AG09309 (cell line): Measurements from ENCODE around the gene SUPT3H.

Experiments used
- DNase-seq: peaks from one replicate; pipeline ENCODE4 v3.0.0-alpha.2; 2010; ENCODE audit warnings: low read depth
- H3K4me3 ChIP-seq: 2 replicates; pipeline ENCODE4 v1.5.1; 2011; ENCODE audit warnings: mild to moderate bottlenecking, low read depth, low read length, moderate library complexity; ENCODE audit not compliant: control insufficient read depth
- TF ChIP-seq, protein P1 (sequence below): IDR thresholded peaks from 2 replicates; pipeline ENCODE4 v1.5.1; 2011; ENCODE audit warnings: mild to moderate bottlenecking, low read depth, low read length, inconsistent platforms; ENCODE audit not compliant: insufficient read depth, control insufficient read depth; ENCODE audit errors: missing control alignments

Gene SUPT3H

DNA sequence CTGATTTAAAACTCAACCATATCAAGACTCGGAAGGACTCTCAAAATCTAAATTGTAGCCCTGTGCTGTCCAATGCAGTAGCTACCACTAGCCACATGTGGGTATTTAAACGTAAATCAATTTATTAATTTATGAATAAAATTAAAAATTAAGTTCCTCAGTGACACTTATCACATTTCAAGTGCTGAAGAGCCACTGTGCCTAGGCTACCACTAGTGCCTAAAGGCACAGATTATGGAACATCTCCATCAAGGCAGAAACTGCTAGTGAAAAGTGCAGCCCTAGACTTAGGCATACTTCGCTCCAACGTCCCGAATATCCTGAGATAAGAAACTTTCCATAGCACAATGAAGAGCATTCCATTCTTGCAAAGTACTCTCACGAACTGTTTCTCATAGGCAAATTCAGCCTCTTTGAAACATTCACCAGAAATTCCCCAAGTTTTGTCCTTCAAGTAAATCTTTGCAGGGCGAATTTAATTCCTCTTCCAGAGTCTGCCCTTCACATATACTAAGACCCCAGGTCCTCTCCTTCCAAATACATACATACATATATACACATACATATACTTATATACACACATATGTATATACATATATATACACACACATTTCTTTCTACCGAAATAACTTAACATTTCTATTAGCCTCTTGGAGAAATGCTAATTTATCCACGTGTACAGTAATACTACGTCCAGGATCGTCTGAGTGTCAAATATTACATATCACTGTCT, 1.3 kb downstream of the SUPT3H start:
- no peak for DNase-seq
- H3K4me3 ChIP-seq: peak overlapping the region; percentile 67; the same call in 1 of the 2 replicates
- TF ChIP-seq, protein P1, sequence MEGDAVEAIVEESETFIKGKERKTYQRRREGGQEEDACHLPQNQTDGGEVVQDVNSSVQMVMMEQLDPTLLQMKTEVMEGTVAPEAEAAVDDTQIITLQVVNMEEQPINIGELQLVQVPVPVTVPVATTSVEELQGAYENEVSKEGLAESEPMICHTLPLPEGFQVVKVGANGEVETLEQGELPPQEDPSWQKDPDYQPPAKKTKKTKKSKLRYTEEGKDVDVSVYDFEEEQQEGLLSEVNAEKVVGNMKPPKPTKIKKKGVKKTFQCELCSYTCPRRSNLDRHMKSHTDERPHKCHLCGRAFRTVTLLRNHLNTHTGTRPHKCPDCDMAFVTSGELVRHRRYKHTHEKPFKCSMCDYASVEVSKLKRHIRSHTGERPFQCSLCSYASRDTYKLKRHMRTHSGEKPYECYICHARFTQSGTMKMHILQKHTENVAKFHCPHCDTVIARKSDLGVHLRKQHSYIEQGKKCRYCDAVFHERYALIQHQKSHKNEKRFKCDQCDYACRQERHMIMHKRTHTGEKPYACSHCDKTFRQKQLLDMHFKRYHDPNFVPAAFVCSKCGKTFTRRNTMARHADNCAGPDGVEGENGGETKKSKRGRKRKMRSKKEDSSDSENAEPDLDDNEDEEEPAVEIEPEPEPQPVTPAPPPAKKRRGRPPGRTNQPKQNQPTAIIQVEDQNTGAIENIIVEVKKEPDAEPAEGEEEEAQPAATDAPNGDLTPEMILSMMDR: no peak

DNA sequence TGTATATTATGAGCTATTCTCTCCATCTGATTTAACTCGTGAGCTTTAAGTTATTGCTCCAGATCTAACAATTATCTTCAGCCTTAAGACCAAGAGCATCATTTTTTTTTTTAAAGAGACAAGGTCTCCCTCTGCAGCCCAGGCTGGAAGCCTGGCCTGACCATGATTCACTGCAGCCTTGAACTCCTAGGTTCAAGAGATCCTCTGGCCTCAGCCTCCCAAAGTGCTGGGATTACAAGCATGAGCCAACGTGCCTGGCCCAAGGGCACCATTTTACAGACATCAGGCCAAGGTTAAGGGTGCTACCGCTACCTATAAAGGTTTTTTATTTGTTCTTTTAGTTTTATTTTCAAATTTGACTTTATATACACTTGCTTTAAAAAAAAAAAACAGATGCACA, 2.3 kb downstream of the SUPT3H start:
- H3K4me3 ChIP-seq: no peak overlapping the region
- TF ChIP-seq, protein P1: no peak
- DNase-seq: no peak

DNA sequence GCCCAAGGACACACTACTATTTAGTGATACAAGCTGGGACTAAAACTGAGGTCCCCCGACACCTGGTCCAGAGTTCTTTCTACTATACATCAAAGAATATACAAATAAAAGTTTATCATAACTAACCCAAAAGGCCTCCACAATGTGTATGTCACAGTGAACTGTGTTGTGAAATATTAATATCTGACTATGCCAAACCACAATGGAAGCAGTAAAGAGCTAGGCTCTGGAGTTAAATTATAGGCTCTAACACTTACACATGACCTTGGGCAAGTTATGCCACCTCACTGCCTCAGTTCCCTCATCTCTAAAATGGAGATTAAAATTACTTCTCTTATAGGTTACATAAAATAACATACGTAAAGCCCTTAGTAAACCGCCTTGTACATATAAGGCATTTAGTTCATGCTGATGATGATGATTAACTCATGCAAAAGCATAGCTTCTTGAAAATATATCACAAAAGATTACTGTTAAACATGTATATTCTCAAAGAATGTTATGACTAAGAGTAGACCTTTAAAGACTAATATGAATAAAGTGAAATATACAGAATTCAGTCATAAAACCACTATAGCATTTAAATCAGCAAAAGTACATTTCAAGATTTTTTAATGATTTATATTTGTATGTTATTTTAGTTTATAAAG, 5.7 kb downstream of the SUPT3H start:
- TF ChIP-seq, protein P1: no peak
- H3K4me3 ChIP-seq: no peak overlapping the region
- DNase-seq: no peak

DNA sequence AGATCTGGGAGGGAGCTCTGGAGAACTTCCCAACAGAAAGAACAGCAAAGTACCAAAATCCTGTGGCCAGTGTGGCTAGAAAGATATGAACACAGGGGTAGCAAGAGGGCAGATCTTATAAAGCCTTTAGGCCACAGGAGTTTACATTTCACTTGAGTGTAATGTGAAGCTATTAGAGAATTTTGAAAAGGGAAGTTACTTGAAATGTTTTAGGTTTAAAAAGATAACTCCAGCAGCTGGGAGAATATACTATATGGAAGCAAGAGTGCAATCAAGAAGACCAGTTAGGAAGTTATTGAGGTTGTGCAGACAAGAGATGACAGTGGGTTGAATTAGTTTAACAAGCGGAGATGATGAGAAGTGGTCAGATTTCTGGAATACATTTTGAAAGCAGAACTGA, 7.9 kb downstream of the SUPT3H start:
- DNase-seq: no peak
- TF ChIP-seq, protein P1: no peak

DNA sequence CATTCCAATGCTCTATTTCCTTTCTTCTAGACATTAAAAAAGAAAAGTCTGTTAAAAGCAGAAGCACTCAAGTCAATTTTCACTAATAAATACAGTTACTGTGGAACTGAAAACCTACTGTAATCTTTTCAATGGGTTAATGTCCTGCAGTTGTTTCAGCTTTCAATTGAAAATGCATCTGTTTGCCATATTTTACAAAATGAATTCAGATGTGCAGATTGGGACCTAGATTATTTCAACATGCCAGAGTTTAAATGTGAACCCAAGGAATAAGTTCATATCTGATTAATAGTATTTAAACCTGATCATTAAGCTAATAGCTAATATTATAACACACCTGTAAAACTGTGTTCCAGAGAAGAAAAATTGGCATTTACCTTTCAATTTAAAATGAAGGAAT, 9.7 kb downstream of the SUPT3H start:
- H3K4me3 ChIP-seq: no peak overlapping the region
- TF ChIP-seq, protein P1: no peak
- no peak for DNase-seq

More for the DNA sequence above, 7.9 kb downstream of the SUPT3H start:
- no peak overlapping the region for H3K4me3 ChIP-seq

DNA sequence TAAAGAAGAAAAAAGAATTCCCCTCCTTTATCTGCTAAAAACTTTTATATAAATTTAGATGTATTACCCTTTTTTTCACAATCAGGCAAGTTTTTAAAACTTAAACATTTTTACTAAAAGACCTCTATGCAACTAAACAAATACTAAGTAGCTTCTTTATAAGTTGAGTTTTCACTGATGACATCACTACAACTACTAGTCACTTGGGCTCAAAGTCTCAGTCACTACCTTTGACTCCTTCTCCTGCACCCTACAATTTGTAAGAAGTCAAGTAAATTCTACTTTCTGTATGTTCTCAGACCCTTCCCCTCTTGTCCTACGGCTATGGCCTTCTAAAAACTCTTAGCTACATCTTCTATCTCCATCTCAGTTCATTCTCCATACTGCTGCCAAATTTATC, 11.2 kb downstream of the SUPT3H start:
- no peak overlapping the region for H3K4me3 ChIP-seq
- no peak for DNase-seq
- TF ChIP-seq, protein P1: no peak
